ENCODE measurements around the gene PPP1R7. TPM values are rescaled to one million over a fixed set of nuclear protein-coding genes. Genes with fewer than 3 reads are reported as not detected.
A peak's percentile ranks its signal among the peaks of the same experiment; 100 is the strongest.

Gene PPP1R7
- total RNA-seq, 1 donor from 2014 or later = 52.9 TPM

- no peak overlapping the region for H3K4me3 ChIP-seq
- H2AFZ ChIP-seq (replicated peaks) = no peak overlapping the region
- H3K9ac ChIP-seq = no peak overlapping the region
- no peaks in the 10 kb centered on the region for H3K36me3 ChIP-seq
- H3K4me1 ChIP-seq = no peaks in the 10 kb centered on the region
- H3K9me3 ChIP-seq (ENCODE audit: low read depth) = no peaks in the 10 kb centered on the region
- peak; percentile 45 for TF ChIP-seq CTCF (IDR thresholded peaks at IDR 0.05)
- TF ChIP-seq EZH2phosphoT487 (IDR thresholded peaks at IDR 0.05) = no peak
- H3F3A ChIP-seq (ENCODE audit: low read depth) = no peaks in the 10 kb centered on the region
- Mint-ChIP-seq H3K4me1 (peaks cover 8% of the 10 kb centered on the region), H3K36me3 (peaks cover 2% of the 10 kb centered on the region), H3K9me3 (no peaks in the 10 kb centered on the region), H3K27ac (no peak overlapping the region), H3K27me3 (ENCODE audit: insufficient read depth, low read depth) (peaks cover 2% of the 10 kb centered on the region), H3K4me3 (no peak overlapping the region)
- peak; percentile 87 for DNase-seq (ENCODE audit: low spot score)
- H3K27me3 ChIP-seq = no peaks in the 10 kb centered on the region
- no peak overlapping the region for H3K4me2 ChIP-seq
- no peaks in the 10 kb centered on the region for H4K20me1 ChIP-seq (ENCODE audit: low read depth)
- no peaks in the 10 kb centered on the region for H3K79me2 ChIP-seq (ENCODE audit: low read depth)
- no peak overlapping the region for H3K27ac ChIP-seq
These were observed 30.2 kb downstream of the PPP1R7 start for GRCh38 chr2:241180495-241180894.

GRCh38 chr2:241182126-241182525 is 31.9 kb downstream of the PPP1R7 start:
- Histone ChIP-seq H3K79me2 (ENCODE audit: low read depth) (no peaks in the 10 kb centered on the region), H3K9ac (no peak overlapping the region), H3K4me1 (no peaks in the 10 kb centered on the region), H3F3A (ENCODE audit: low read depth) (no peaks in the 10 kb centered on the region), H3K4me3 (no peak overlapping the region), H3K27me3 (no peaks in the 10 kb centered on the region), H3K36me3 (no peaks in the 10 kb centered on the region), H2AFZ (replicated peaks) (no peak overlapping the region), H4K20me1 (ENCODE audit: low read depth) (no peaks in the 10 kb centered on the region), H3K27ac (no peak overlapping the region), H3K4me2 (no peak overlapping the region), H3K9me3 (ENCODE audit: low read depth) (no peaks in the 10 kb centered on the region)
- Mint-ChIP-seq H3K4me1 (peaks cover 12% of the 10 kb centered on the region), H3K27me3 (ENCODE audit: insufficient read depth, low read depth) (peaks cover 2% of the 10 kb centered on the region), H3K4me3 (no peak overlapping the region), H3K27ac (no peak overlapping the region), H3K36me3 (peaks cover 2% of the 10 kb centered on the region), H3K9me3 (no peaks in the 10 kb centered on the region)
- TF ChIP-seq CTCF (IDR thresholded peaks at IDR 0.05) (no peak), EZH2 (IDR thresholded peaks at IDR 0.05) (no peak), EZH2phosphoT487 (IDR thresholded peaks at IDR 0.05) (no peak)
- DNase-seq (ENCODE audit: low spot score) = no peak

GRCh38 chr2:241182531-241183133 is 32.4 kb downstream of the PPP1R7 start:
- no peaks in the 10 kb centered on the region for H3K27me3 ChIP-seq
- Mint-ChIP-seq H3K4me3 (no peak overlapping the region), H3K36me3 (peaks cover 2% of the 10 kb centered on the region), H3K4me1 (peaks cover 12% of the 10 kb centered on the region), H3K9me3 (no peaks in the 10 kb centered on the region), H3K27me3 (ENCODE audit: insufficient read depth, low read depth) (peaks cover 2% of the 10 kb centered on the region), H3K27ac (no peak overlapping the region)
- H3K79me2 ChIP-seq (ENCODE audit: low read depth) = no peaks in the 10 kb centered on the region
- H3K4me3 ChIP-seq = no peak overlapping the region
- no peak for DNase-seq (ENCODE audit: low spot score)
- H2AFZ ChIP-seq (replicated peaks) = no peak overlapping the region
- no peak overlapping the region for H3K9ac ChIP-seq
- H3F3A ChIP-seq (ENCODE audit: low read depth) = no peaks in the 10 kb centered on the region
- H3K36me3 ChIP-seq = no peaks in the 10 kb centered on the region
- H4K20me1 ChIP-seq (ENCODE audit: low read depth) = no peaks in the 10 kb centered on the region
- H3K9me3 ChIP-seq (ENCODE audit: low read depth) = no peaks in the 10 kb centered on the region
- no peaks in the 10 kb centered on the region for H3K4me1 ChIP-seq
- no peak overlapping the region for H3K27ac ChIP-seq
- TF ChIP-seq CTCF (IDR thresholded peaks at IDR 0.05) (no peak), EZH2 (IDR thresholded peaks at IDR 0.05) (no peak), EZH2phosphoT487 (IDR thresholded peaks at IDR 0.05) (no peak)
- no peak overlapping the region for H3K4me2 ChIP-seq

Data from neural progenitor cell (in vitro differentiated cells).